GM23338 (cell line): Measurements from ENCODE around the gene ODAD3. TPM values are rescaled to one million over a fixed set of nuclear protein-coding genes. Genes with fewer than 3 reads are reported as not detected.
A peak's percentile ranks its signal among the peaks of the same experiment; 100 is the strongest.

Source experiments
- ATAC-seq: fragments of 200-7000 bp; cut with Tn5 transposase; 3 replicates; pipeline ENCODE4 v1.9.1; 2020
- DNase-seq: peaks from one replicate; pipeline ENCODE4 v3.0.0-alpha.2; 2015; ENCODE audit warnings: low spot score
- H2AFZ ChIP-seq: fragments of 200-600 bp; sonication (generic); 2 replicates; pipeline ENCODE4 v1.8.0; 2016; ENCODE audit warnings: antibody characterized with exemption, mild to moderate bottlenecking, moderate library complexity
- H3F3A ChIP-seq: fragments of 200-600 bp; sonication (generic); replicated peaks from 2 replicates; pipeline ENCODE4 v1.8.0; 2017; ENCODE audit warnings: antibody characterized with exemption, mixed run types, low read depth
- H3K27ac ChIP-seq: fragments of 200-600 bp; sonication (generic); 2 replicates; pipeline ENCODE4 v1.6.1; 2016; ENCODE audit warnings: low read depth
- H3K27me3 ChIP-seq: fragments of 200-600 bp; sonication (generic); 2 replicates; pipeline ENCODE4 v1.8.0; 2016; ENCODE audit warnings: mild to moderate bottlenecking, mixed run types, moderate library complexity; ENCODE audit not compliant: insufficient read depth
- H3K36me3 ChIP-seq: fragments of 200-600 bp; sonication (generic); 2 replicates; pipeline ENCODE4 v1.8.0; 2016; ENCODE audit warnings: mild to moderate bottlenecking; ENCODE audit not compliant: insufficient read depth
- H3K4me1 ChIP-seq: fragments of 200-600 bp; sonication (generic); 2 replicates; pipeline ENCODE4 v1.8.0; 2016; ENCODE audit warnings: mild to moderate bottlenecking, moderate library complexity; ENCODE audit not compliant: insufficient read depth
- H3K4me2 ChIP-seq: fragments of 200-600 bp; sonication (generic); 2 replicates; pipeline ENCODE4 v1.7.1; 2017; ENCODE audit warnings: mixed run types
- H3K4me3 ChIP-seq: fragments of 200-600 bp; sonication (generic); 2 replicates; pipeline ENCODE4 v1.6.1; 2016; ENCODE audit warnings: mixed run types
- H3K79me2 ChIP-seq: fragments of 200-600 bp; sonication (generic); replicated peaks from 2 replicates; pipeline ENCODE4 v1.8.0; 2017; ENCODE audit warnings: mild to moderate bottlenecking; ENCODE audit not compliant: insufficient read depth
- H3K9me2 ChIP-seq: fragments of 200-600 bp; sonication (generic); 2 replicates; pipeline ENCODE4 v1.8.0; 2017; ENCODE audit not compliant: insufficient read depth
- H4K20me1 ChIP-seq: fragments of 200-600 bp; sonication (generic); replicated peaks from 2 replicates; pipeline ENCODE4 v1.8.0; 2017; ENCODE audit warnings: mild to moderate bottlenecking; ENCODE audit not compliant: insufficient read depth
- H3K27ac Mint-ChIP-seq: 2 replicates; pipeline ENCODE4 v1.8.0; 2020; ENCODE audit warnings: inconsistent platforms, mild to moderate bottlenecking, moderate library complexity, mixed read lengths
- H3K27me3 Mint-ChIP-seq: 3 replicates; pipeline ENCODE4 v1.8.0; 2022; ENCODE audit warnings: low read depth, mild to moderate bottlenecking, moderate library complexity, mixed read lengths, inconsistent platforms; ENCODE audit not compliant: insufficient read depth, poor library complexity
- H3K36me3 Mint-ChIP-seq: 3 replicates; pipeline ENCODE4 v1.8.0; 2021; ENCODE audit warnings: low read depth, mild to moderate bottlenecking, inconsistent platforms, moderate library complexity, mixed read lengths
- H3K4me1 Mint-ChIP-seq: 3 replicates; pipeline ENCODE4 v1.8.0; 2020; ENCODE audit warnings: mild to moderate bottlenecking, inconsistent platforms, mixed read lengths
- H3K4me3 Mint-ChIP-seq: 3 replicates; pipeline ENCODE4 v1.8.0; 2021; ENCODE audit warnings: moderate library complexity, mild to moderate bottlenecking, inconsistent platforms, mixed read lengths
- H3K9me3 Mint-ChIP-seq: 3 replicates; pipeline ENCODE4 v1.8.0; 2020; ENCODE audit warnings: moderate library complexity, mild to moderate bottlenecking, inconsistent platforms, mixed read lengths
- CREB1 ChIP-seq: fragments of 250-450 bp; sonication (Bioruptor Pico); IDR thresholded peaks from 2 replicates; pipeline ENCODE4 v1.5.0; 2020; ENCODE audit warnings: low read depth, mild to moderate bottlenecking, moderate library complexity
- CTCF ChIP-seq, 2 experiments: fragments of 200-600 bp in 1 of 2; sonication (generic) in 1 of 2; conservative IDR thresholded peaks; 2 replicates each; pipeline versions ENCODE4 v1.5.1 to v1.6.1; 2016 to 2017; ENCODE audit warnings: antibody characterized with exemption in 2 of 2, low read depth in 2 of 2, mild to moderate bottlenecking in 2 of 2, moderate library complexity in 1 of 2
- ETS1 ChIP-seq: IDR thresholded peaks from 2 replicates; pipeline ENCODE4 v1.6.1; 2016; ENCODE audit warnings: antibody characterized with exemption
- EZH2 ChIP-seq: fragments of 200-600 bp; sonication (generic); IDR thresholded peaks from one replicate; pipeline ENCODE4 v1.8.0; 2017; ENCODE audit warnings: antibody characterized with exemption, mild to moderate bottlenecking, low read depth; ENCODE audit not compliant: unreplicated experiment
- EZH2phosphoT487 ChIP-seq: fragments of 200-600 bp; sonication (generic); IDR thresholded peaks from one replicate; pipeline ENCODE4 v1.8.1; 2018; ENCODE audit warnings: antibody characterized with exemption; ENCODE audit not compliant: unreplicated experiment
- JUNB ChIP-seq: IDR thresholded peaks from one replicate; pipeline ENCODE4 v1.6.1; 2016; ENCODE audit warnings: antibody characterized with exemption; ENCODE audit not compliant: unreplicated experiment
- NANOG ChIP-seq: IDR thresholded peaks from 2 replicates; pipeline ENCODE4 v1.6.1; 2016; ENCODE audit warnings: antibody characterized with exemption, borderline replicate concordance
- POLR2AphosphoS5 ChIP-seq: IDR thresholded peaks from 2 replicates; pipeline ENCODE4 v1.6.1; 2016; ENCODE audit warnings: antibody characterized with exemption, low read depth
- ZNF114 ChIP-seq: fragments of 250-450 bp; sonication (Bioruptor Pico); IDR thresholded peaks from 2 replicates; pipeline ENCODE4 v1.5.0; 2020; ENCODE audit warnings: mild to moderate bottlenecking, moderate library complexity
- long read RNA-seq: library from polyadenylated mRNA; unstranded; transcript quantifications from one replicate; pipeline ENCODE4 v2.0.0, GENCODE V29; 2020; ENCODE audit not compliant: unreplicated experiment
- polyA plus RNA-seq: library from polyadenylated mRNA; unstranded; fragments of >200 nt; fragmentation: Nextera tagmentation; extraction: Ambion mirVana; gene quantifications from 2 replicates; pipeline ENCODE4 v1.2.1, GENCODE V29; 2016
- total RNA-seq: library from RNA; depleted of rRNA; stranded (reverse); fragments of >200 nt; shearing (Covaris generic); gene quantifications from 2 replicates; pipeline ENCODE4 v1.2.3, GENCODE V29; 2014; rRNA removed
- TF ChIP-seq, protein P1 (sequence below): fragments of 250-450 bp; sonication (Bioruptor Pico); IDR thresholded peaks from 2 replicates; pipeline ENCODE4 v1.5.0; 2020; ENCODE audit warnings: mild to moderate bottlenecking, moderate library complexity

The ODAD3 gene
- total RNA-seq (0.54 and 1.5 TPM in 2 replicates), polyA plus RNA-seq (6.1 TPM in 2 replicates)
- long read RNA-seq, partial matches to known transcripts = 7 of 7 reads
- long read RNA-seq, other reads (novel, unspliced or antisense) = 0 of 7 reads

DNA sequence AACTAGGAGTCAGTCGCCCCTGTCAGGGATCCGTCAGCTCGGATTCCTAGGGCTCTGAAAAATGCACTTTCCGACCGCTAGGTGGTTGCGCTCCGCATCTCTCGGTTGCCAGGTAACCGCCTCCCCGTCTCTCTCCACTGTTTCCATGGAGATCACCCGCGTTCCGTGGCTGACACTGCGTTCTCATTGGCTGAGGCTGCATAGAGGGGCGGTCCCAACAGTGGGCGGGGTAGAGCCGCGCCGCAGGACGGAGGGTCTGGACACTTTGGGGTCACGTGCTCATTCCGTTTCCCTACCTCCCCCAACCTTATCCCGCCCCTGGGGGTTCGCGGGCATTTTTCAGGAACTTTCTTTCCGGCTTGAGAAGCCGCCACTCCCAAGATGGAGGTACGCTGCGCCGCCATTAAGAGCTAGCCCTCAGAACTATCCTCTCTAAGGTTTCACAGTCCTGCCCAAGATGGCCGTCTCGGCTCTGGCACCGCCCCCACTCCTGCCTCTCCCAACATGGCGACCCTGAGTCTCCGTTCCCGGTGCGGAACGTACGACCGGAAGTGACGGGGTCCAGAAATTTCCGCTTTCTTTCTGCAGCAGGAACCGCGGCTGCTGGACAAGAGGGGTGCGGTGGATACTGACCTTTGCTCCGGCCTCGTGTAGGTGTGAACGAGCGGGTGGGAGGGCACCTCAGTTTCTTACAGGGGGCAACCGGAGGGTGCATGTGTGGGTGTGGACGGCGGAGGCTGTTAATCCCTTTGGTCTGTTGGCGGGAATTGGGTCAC, at the start of gene ODAD3, which contains the start of gene PRKCSH:
Gene ODAD3, minus strand, starts transcription at position 65 of the 776 bp plus-strand sequence. CDS start 105 bp downstream, outside the sequence.
Gene PRKCSH, plus strand, starts transcription at position 579 of the 776 bp plus-strand sequence. CDS start 483 bp downstream, outside the sequence.
- peaks cover 25% of the 10 kb centered on the region for H3K36me3 ChIP-seq
- Mint-ChIP-seq H3K4me1 (peaks cover 6% of the 10 kb centered on the region; the same call in 2 of the 3 replicates), H3K9me3 (no peaks in the 10 kb centered on the region), H3K36me3 (peaks cover 45% of the 10 kb centered on the region), H3K4me3 (peak within 1 kb of the TSS; percentile 99), H3K27me3 (peaks cover 16% of the 10 kb centered on the region), H3K27ac (peak within 1 kb of the TSS; percentile 100)
- no peaks in the 10 kb centered on the region for H4K20me1 ChIP-seq
- peak; percentile 93 for TF ChIP-seq CREB1 (CRISPR knock-in tag)
- TF ChIP-seq JUNB = no peak
- peak; percentile 72 to 76 for TF ChIP-seq CTCF (conservative IDR thresholded peaks at IDR 0.05; ENCODE audit: low read depth in 2 of 2)
- TF ChIP-seq, protein P1, sequence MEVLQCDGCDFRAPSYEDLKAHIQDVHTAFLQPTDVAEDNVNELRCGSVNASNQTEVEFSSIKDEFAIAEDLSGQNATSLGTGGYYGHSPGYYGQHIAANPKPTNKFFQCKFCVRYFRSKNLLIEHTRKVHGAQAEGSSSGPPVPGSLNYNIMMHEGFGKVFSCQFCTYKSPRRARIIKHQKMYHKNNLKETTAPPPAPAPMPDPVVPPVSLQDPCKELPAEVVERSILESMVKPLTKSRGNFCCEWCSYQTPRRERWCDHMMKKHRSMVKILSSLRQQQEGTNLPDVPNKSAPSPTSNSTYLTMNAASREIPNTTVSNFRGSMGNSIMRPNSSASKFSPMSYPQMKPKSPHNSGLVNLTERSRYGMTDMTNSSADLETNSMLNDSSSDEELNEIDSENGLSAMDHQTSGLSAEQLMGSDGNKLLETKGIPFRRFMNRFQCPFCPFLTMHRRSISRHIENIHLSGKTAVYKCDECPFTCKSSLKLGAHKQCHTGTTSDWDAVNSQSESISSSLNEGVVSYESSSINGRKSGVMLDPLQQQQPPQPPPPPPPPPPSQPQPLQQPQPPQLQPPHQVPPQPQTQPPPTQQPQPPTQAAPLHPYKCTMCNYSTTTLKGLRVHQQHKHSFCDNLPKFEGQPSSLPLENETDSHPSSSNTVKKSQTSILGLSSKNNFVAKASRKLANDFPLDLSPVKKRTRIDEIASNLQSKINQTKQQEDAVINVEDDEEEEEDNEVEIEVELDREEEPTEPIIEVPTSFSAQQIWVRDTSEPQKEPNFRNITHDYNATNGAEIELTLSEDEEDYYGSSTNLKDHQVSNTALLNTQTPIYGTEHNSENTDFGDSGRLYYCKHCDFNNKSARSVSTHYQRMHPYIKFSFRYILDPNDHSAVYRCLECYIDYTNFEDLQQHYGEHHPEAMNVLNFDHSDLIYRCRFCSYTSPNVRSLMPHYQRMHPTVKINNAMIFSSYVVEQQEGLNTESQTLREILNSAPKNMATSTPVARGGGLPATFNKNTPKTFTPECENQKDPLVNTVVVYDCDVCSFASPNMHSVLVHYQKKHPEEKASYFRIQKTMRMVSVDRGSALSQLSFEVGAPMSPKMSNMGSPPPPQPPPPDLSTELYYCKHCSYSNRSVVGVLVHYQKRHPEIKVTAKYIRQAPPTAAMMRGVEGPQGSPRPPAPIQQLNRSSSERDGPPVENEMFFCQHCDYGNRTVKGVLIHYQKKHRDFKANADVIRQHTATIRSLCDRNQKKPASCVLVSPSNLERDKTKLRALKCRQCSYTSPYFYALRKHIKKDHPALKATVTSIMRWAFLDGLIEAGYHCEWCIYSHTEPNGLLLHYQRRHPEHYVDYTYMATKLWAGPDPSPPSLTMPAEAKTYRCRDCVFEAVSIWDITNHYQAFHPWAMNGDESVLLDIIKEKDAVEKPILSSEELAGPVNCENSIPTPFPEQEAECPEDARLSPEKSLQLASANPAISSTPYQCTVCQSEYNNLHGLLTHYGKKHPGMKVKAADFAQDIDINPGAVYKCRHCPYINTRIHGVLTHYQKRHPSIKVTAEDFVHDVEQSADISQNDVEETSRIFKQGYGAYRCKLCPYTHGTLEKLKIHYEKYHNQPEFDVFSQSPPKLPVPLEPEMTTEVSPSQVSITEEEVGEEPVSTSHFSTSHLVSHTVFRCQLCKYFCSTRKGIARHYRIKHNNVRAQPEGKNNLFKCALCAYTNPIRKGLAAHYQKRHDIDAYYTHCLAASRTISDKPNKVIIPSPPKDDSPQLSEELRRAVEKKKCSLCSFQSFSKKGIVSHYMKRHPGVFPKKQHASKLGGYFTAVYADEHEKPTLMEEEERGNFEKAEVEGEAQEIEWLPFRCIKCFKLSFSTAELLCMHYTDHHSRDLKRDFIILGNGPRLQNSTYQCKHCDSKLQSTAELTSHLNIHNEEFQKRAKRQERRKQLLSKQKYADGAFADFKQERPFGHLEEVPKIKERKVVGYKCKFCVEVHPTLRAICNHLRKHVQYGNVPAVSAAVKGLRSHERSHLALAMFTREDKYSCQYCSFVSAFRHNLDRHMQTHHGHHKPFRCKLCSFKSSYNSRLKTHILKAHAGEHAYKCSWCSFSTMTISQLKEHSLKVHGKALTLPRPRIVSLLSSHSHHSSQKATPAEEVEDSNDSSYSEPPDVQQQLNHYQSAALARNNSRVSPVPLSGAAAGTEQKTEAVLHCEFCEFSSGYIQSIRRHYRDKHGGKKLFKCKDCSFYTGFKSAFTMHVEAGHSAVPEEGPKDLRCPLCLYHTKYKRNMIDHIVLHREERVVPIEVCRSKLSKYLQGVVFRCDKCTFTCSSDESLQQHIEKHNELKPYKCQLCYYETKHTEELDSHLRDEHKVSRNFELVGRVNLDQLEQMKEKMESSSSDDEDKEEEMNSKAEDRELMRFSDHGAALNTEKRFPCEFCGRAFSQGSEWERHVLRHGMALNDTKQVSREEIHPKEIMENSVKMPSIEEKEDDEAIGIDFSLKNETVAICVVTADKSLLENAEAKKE (CRISPR knock-in tag) = no peak
- TF ChIP-seq EZH2 = no peak
- peak; percentile 68; the same call in 1 of the 2 replicates for TF ChIP-seq ZNF114
- TF ChIP-seq POLR2AphosphoS5 = peak; percentile 97
- TF ChIP-seq ETS1 = peak; percentile 97
- no peak for TF ChIP-seq NANOG
- no peak for TF ChIP-seq EZH2phosphoT487
- H3K4me2 ChIP-seq = peak within 1 kb of the TSS; percentile 93
- peaks cover 5% of the 10 kb centered on the region; the same call in 1 of the 2 replicates for H3F3A ChIP-seq
- H2AFZ ChIP-seq = peak within 1 kb of the TSS; percentile 72
- H3K4me1 ChIP-seq = peaks cover 11% of the 10 kb centered on the region; the same call in 1 of the 2 replicates
- DNase-seq = peak; percentile 100
- H3K9me2 ChIP-seq = no peaks in the 10 kb centered on the region
- peak within 1 kb of the TSS; percentile 69 for H3K4me3 ChIP-seq
- ATAC-seq = peak; percentile 95
- peak within 1 kb of the TSS; percentile 81; the same call in 1 of the 2 replicates for H3K27ac ChIP-seq
- no peaks in the 10 kb centered on the region for H3K27me3 ChIP-seq
- peaks cover 19% of the 10 kb centered on the region for H3K79me2 ChIP-seq
